ENCODE data around the gene IRF4. TPM values are rescaled to one million over a fixed set of nuclear protein-coding genes. Genes with fewer than 3 reads are reported as not detected.

The IRF4 gene
- total and polyA plus RNA-seq, 4 donors, result 0.85 to 5.0 (median 2.9) TPM

GRCh38 chr6:399785-400534 is 8.4 kb downstream of the IRF4 start:
- H3K4me1 ChIP-seq (ENCODE audit: control insufficient read depth in 5 of 5, insufficient read depth in 5 of 5, low read length in 5 of 5), result no peaks in the 10 kb centered on the region
- ATAC-seq (ENCODE audit: insufficient read depth, low FRiP score) (no peak), DNase-seq (peak in 1 of 3 donors; percentile 50)
- H3K4me3 ChIP-seq, result no peak overlapping the region
- no peak overlapping the region for H3K27ac ChIP-seq (ENCODE audit: low read depth in 1 of 2, low read length in 1 of 2)
- WGBS, 2 donors, result 60 to 73% methylated on average over 11 of the region's 11 CpGs
- no peak overlapping the region for H3K9ac ChIP-seq (ENCODE audit: insufficient read depth in 1 of 2, low read length in 2 of 2)
- TF ChIP-seq, protein P1, sequence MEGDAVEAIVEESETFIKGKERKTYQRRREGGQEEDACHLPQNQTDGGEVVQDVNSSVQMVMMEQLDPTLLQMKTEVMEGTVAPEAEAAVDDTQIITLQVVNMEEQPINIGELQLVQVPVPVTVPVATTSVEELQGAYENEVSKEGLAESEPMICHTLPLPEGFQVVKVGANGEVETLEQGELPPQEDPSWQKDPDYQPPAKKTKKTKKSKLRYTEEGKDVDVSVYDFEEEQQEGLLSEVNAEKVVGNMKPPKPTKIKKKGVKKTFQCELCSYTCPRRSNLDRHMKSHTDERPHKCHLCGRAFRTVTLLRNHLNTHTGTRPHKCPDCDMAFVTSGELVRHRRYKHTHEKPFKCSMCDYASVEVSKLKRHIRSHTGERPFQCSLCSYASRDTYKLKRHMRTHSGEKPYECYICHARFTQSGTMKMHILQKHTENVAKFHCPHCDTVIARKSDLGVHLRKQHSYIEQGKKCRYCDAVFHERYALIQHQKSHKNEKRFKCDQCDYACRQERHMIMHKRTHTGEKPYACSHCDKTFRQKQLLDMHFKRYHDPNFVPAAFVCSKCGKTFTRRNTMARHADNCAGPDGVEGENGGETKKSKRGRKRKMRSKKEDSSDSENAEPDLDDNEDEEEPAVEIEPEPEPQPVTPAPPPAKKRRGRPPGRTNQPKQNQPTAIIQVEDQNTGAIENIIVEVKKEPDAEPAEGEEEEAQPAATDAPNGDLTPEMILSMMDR (IDR thresholded peaks at IDR 0.05; ENCODE audit: control extremely low read depth, extremely low read depth), result no peak
- peaks cover 0 to 51% (median 35%) of the 10 kb centered on the region in 3 donors for H3K27me3 ChIP-seq (ENCODE audit: control insufficient read depth in 3 of 3, insufficient read depth in 3 of 3, low read length in 2 of 3)
- H3K9me3 ChIP-seq (ENCODE audit: control insufficient read depth in 4 of 4, insufficient read depth in 3 of 4, low read length in 3 of 4), result no peaks in the 10 kb centered on the region
- no peaks in the 10 kb centered on the region for H3K36me3 ChIP-seq (ENCODE audit: control insufficient read depth in 4 of 4, insufficient read depth in 4 of 4, low read length in 4 of 4)

- no peaks in the 10 kb centered on the region for H3K9me3 ChIP-seq (ENCODE audit: control insufficient read depth in 4 of 4, insufficient read depth in 3 of 4, low read length in 3 of 4)
- no peak overlapping the region for H3K9ac ChIP-seq (ENCODE audit: insufficient read depth in 1 of 2, low read length in 2 of 2)
- H3K27me3 ChIP-seq (ENCODE audit: control insufficient read depth in 3 of 3, insufficient read depth in 3 of 3, low read length in 2 of 3), result peaks cover 0 to 42% (median 33%) of the 10 kb centered on the region in 3 donors
- DNase-seq (no peak), ATAC-seq (ENCODE audit: insufficient read depth, low FRiP score) (no peak)
- no peaks in the 10 kb centered on the region for H3K36me3 ChIP-seq (ENCODE audit: control insufficient read depth in 4 of 4, insufficient read depth in 4 of 4, low read length in 4 of 4)
- no peak overlapping the region for H3K27ac ChIP-seq (ENCODE audit: low read depth in 1 of 2, low read length in 1 of 2)
- H3K4me1 ChIP-seq (ENCODE audit: control insufficient read depth in 5 of 5, insufficient read depth in 5 of 5, low read length in 5 of 5), result no peaks in the 10 kb centered on the region
- TF ChIP-seq, protein P1 (IDR thresholded peaks at IDR 0.05; ENCODE audit: control extremely low read depth, extremely low read depth), result no peak
- WGBS, 2 donors, result 90 to 92% methylated on average over 6 of the region's 6 CpGs
- H3K4me3 ChIP-seq, result no peak overlapping the region
Observed at GRCh38 chr6:400815-401214, 9.3 kb downstream of the IRF4 start.

DNA sequence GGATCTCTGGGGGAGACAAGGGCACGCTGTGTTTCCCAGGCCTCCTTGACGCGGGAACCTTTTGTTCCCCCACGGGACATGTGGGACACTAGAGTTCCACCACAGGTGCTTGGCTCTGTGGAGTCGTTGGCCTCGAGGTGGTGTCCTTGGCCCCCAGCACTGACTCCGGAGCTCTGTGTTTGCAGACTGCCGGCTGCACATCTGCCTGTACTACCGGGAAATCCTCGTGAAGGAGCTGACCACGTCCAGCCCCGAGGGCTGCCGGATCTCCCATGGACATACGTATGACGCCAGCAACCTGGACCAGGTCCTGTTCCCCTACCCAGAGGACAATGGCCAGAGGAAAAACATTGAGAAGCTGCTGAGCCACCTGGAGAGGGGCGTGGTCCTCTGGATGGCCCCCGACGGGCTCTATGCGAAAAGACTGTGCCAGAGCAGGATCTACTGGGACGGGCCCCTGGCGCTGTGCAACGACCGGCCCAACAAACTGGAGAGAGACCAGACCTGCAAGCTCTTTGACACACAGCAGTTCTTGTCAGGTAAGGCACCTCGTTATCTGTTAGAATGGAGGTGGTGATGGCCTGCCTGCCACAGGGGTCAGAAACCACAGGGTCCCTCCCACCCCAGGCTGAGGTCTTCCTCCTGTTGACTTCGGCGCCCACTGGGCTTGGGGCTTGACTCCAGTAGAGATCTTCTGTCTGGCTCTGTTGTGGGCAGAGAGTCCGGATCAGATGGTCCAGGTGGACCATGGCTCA is 9.9 kb downstream of the IRF4 start:
- Histone ChIP-seq H3K9me3 (ENCODE audit: control insufficient read depth in 4 of 4, insufficient read depth in 3 of 4, low read length in 3 of 4) (no peaks in the 10 kb centered on the region), H3K9ac (ENCODE audit: insufficient read depth in 1 of 2, low read length in 2 of 2) (no peak overlapping the region), H3K27me3 (ENCODE audit: control insufficient read depth in 3 of 3, insufficient read depth in 3 of 3, low read length in 2 of 3) (peaks cover 0 to 37% (median 27%) of the 10 kb centered on the region in 3 donors), H3K36me3 (ENCODE audit: control insufficient read depth in 4 of 4, insufficient read depth in 4 of 4, low read length in 4 of 4) (no peaks in the 10 kb centered on the region), H3K27ac (ENCODE audit: low read depth in 1 of 2, low read length in 1 of 2) (no peak overlapping the region), H3K4me3 (no peak overlapping the region), H3K4me1 (ENCODE audit: control insufficient read depth in 5 of 5, insufficient read depth in 5 of 5, low read length in 5 of 5) (no peaks in the 10 kb centered on the region)
- WGBS, 2 donors, result 89 to 93% methylated on average over 27 of the region's 27 CpGs
- TF ChIP-seq, protein P1 (IDR thresholded peaks at IDR 0.05; ENCODE audit: control extremely low read depth, extremely low read depth), result no peak
- ATAC-seq (ENCODE audit: insufficient read depth, low FRiP score), result no peak
- DNase-seq, result no peak

Data from lung (tissue), 12 donors.